K562 (cell line): Measurements from ENCODE around the gene WDR49. TPM values are rescaled to one million over a fixed set of nuclear protein-coding genes. Genes with fewer than 3 reads are reported as not detected.

Experiments
- ATAC-seq: fragments of 200-7000 bp; cut with Tn5 transposase; 3 replicates; pipeline ENCODE4 v1.9.1; 2020; ENCODE audit warnings: moderate library complexity
- BruUV-seq: library from RNA; stranded (reverse); fragments of 400-500 nt; replicated peaks from 2 replicates; lab custom pipeline; 2021; lab: Mats Ljungman, UMichigan
- CTCF ChIA-PET: fragments of 300-600 bp; formaldehyde crosslinking; extraction: SDS; loops from one replicate; lab custom pipeline; 2021; ENCODE audit warnings: low intra/inter-chr PET ratio; lab: Yijun Ruan, JAX
- POLR2A ChIA-PET: fragments of 300-600, 350-650 bp; sonication (Branson Sonifier 250); formaldehyde crosslinking; extraction: SDS; loops from one replicate; lab custom pipeline; 2021; ENCODE audit warnings: antibody characterized with exemption, inconsistent platforms; lab: Yijun Ruan, JAX
- DNase-seq, 4 experiments: peaks; one replicate each; pipeline versions ENCODE4 v3.0.0 to v3.0.0-alpha.2; 2011 to 2018; ENCODE audit warnings: low spot score in 3 of 4, mixed read lengths in 3 of 4; ENCODE audit errors: extremely low read depth in 1 of 4
- FAIRE-seq: peaks from 2 replicates; lab custom pipeline; 2011; peaks lifted over from hg19 to GRCh38; lab: Jason Lieb, UNC
- H2AFZ ChIP-seq: 2 replicates; pipeline ENCODE4 v1.6.0; 2011; ENCODE audit warnings: low read depth, low read length, control low read depth, inconsistent platforms
- H3K27ac ChIP-seq: fragments of 200-600 bp; 3 replicates; pipeline ENCODE4 v1.8.0; 2011; ENCODE audit warnings: low read depth, mild to moderate bottlenecking, control low read depth, inconsistent platforms, low read length, moderate library complexity, mixed read lengths; ENCODE audit errors: extremely low read depth
- H3K27me3 ChIP-seq, 2 experiments: fragments of 300-600 bp in 1 of 2; 2 replicates in 1 of 2; 3 replicates in 1 of 2; pipeline versions ENCODE4 v1.6.0 to v1.8.0; 2011; ENCODE audit warnings: inconsistent platforms in 2 of 2, low read length in 2 of 2, mild to moderate bottlenecking in 1 of 2, mixed read lengths in 1 of 2, moderate library complexity in 1 of 2; ENCODE audit not compliant: control insufficient read depth in 2 of 2, insufficient read depth in 2 of 2
- H3K36me3 ChIP-seq: fragments of 300-600 bp; 3 replicates; pipeline ENCODE4 v1.8.0; 2011; ENCODE audit warnings: mild to moderate bottlenecking, low read length, inconsistent platforms; ENCODE audit not compliant: control insufficient read depth, insufficient read depth
- H3K4me1 ChIP-seq, 2 experiments: fragments of 200-600 bp in 1 of 2; replicated peaks in 1 of 2; 2 replicates in 1 of 2; 3 replicates in 1 of 2; pipeline versions ENCODE4 v1.5.1 to v1.8.0; 2011; ENCODE audit warnings: inconsistent platforms in 2 of 2, low read length in 2 of 2, mild to moderate bottlenecking in 1 of 2, mixed read lengths in 1 of 2, moderate library complexity in 1 of 2; ENCODE audit not compliant: control insufficient read depth in 2 of 2, insufficient read depth in 2 of 2
- H3K4me2 ChIP-seq: 2 replicates; pipeline ENCODE4 v1.6.1; 2011; ENCODE audit warnings: low read length, control low read depth, inconsistent platforms, mixed read lengths; ENCODE audit not compliant: insufficient read depth
- H3K4me3 ChIP-seq: fragments of 200-600 bp; sonication (generic), shearing (Covaris generic); 2 replicates; pipeline ENCODE4 v1.5.1; 2016; ENCODE audit warnings: control low read depth, inconsistent platforms
- H3K79me2 ChIP-seq: fragments of 200-600 bp; 3 replicates; pipeline ENCODE4 v1.8.0; 2011; ENCODE audit warnings: low read length, inconsistent platforms; ENCODE audit not compliant: control insufficient read depth, insufficient read depth
- H3K9ac ChIP-seq, 2 experiments: 2 replicates each; pipeline versions ENCODE4 v1.6.0 to v1.6.1; 2011; ENCODE audit warnings: low read depth in 2 of 2, low read length in 2 of 2, control low read depth in 1 of 2, inconsistent platforms in 1 of 2, mild to moderate bottlenecking in 1 of 2, mixed read lengths in 1 of 2; ENCODE audit not compliant: insufficient read depth in 1 of 2
- H3K9me1 ChIP-seq: one replicate; pipeline ENCODE4 v1.6.0; 2011; ENCODE audit warnings: inconsistent platforms, mild to moderate bottlenecking, low read length, moderate library complexity; ENCODE audit not compliant: control insufficient read depth, insufficient read depth
- H3K9me3 ChIP-seq: replicated peaks from 2 replicates; pipeline ENCODE4 v1.5.1; 2011; ENCODE audit warnings: low read depth, low read length, inconsistent platforms; ENCODE audit not compliant: control insufficient read depth, insufficient read depth
- H4K20me1 ChIP-seq: replicated peaks from 2 replicates; pipeline ENCODE4 v1.6.1; 2011; ENCODE audit warnings: low read length, inconsistent platforms, mixed read lengths; ENCODE audit not compliant: control insufficient read depth, insufficient read depth
- ARID1B ChIP-seq: fragments of 450-650 bp; IDR thresholded peaks from 2 replicates; pipeline ENCODE4 v1.6.1; 2016; ENCODE audit warnings: antibody characterized with exemption, mild to moderate bottlenecking, inconsistent platforms
- ETV5 ChIP-seq: sonication (generic); formaldehyde crosslinking; IDR thresholded peaks from 2 replicates; pipeline ENCODE4 v1.4.0; 2020; ENCODE audit warnings: low read depth, mild to moderate bottlenecking, missing genetic modification reagents
- FIP1L1 ChIP-seq: fragments of 200-400 bp; formaldehyde crosslinking; IDR thresholded peaks from 2 replicates; pipeline ENCODE4 v1.6.1; 2018; ENCODE audit warnings: mild to moderate bottlenecking, low read depth, low read length; ENCODE audit not compliant: poor library complexity, severe bottlenecking
- FOXJ2 ChIP-seq: fragments of 200-800 bp; sonication (Bioruptor generic); IDR thresholded peaks from 2 replicates; pipeline ENCODE4 v1.6.1; 2016; ENCODE audit warnings: missing genetic modification characterization, missing compliant biosample characterization
- PURB ChIP-seq: sonication (generic); formaldehyde crosslinking; IDR thresholded peaks from 2 replicates; pipeline ENCODE4 v1.9.0; 2021; ENCODE audit warnings: low read depth, mild to moderate bottlenecking, missing genetic modification reagents
- RBM14 ChIP-seq: fragments of 200-400 bp; formaldehyde crosslinking; IDR thresholded peaks from 2 replicates; pipeline ENCODE4 v1.6.1; 2018; ENCODE audit warnings: low read depth, mild to moderate bottlenecking, low read length, moderate library complexity, borderline replicate concordance; ENCODE audit not compliant: insufficient read depth
- RBM22 ChIP-seq: fragments of 200-400 bp; formaldehyde crosslinking; IDR thresholded peaks from 2 replicates; pipeline ENCODE4 v1.6.1; 2018; ENCODE audit warnings: low read length, low read depth; ENCODE audit not compliant: poor library complexity, severe bottlenecking
- ZC3H4 ChIP-seq: sonication (generic); formaldehyde crosslinking; IDR thresholded peaks from 2 replicates; pipeline ENCODE4 v1.9.0; 2021; ENCODE audit warnings: missing genetic modification reagents, borderline replicate concordance
- ZC3H8 ChIP-seq: fragments of 450-650 bp; IDR thresholded peaks from 2 replicates; pipeline ENCODE4 v1.6.1; 2017
- ZNF232 ChIP-seq: sonication (generic); formaldehyde crosslinking; IDR thresholded peaks from 2 replicates; pipeline ENCODE4 v1.8.0; 2022; ENCODE audit warnings: mild to moderate bottlenecking, missing genetic modification reagents
- ZNF444 ChIP-seq: fragments of 250-450 bp; sonication (Bioruptor Pico); IDR thresholded peaks from 2 replicates; pipeline ENCODE4 v1.4.0; 2020; ENCODE audit warnings: mild to moderate bottlenecking, moderate library complexity
- ZNF668 ChIP-seq: fragments of 250-450 bp; sonication (Bioruptor Pico); IDR thresholded peaks from 2 replicates; pipeline ENCODE4 v1.8.0; 2022; ENCODE audit warnings: mild to moderate bottlenecking, inconsistent platforms
- WGBS: fragments of 100-300 bp; shearing (Covaris generic); methylation state at CpG from one replicate; pipeline ENCODE4 v1.1.6; 2016; ENCODE audit warnings: low coverage, mixed read lengths; ENCODE audit not compliant: insufficient coverage; ENCODE audit errors: missing lambda C conversion rate; 5-methylcytosine and 5-hydroxymethylcytosine counted together
- in situ Hi-C: fragments of 300-500 bp; cut with MboI; formaldehyde crosslinking; loops from 4 replicates; pipeline ENCODE4 v1.15.0; 2018; ENCODE audit warnings: inconsistent platforms, mixed read lengths
- intact Hi-C: fragments of 100-400 bp; cut with micrococcal nuclease; formaldehyde crosslinking; loops from 2 replicates; pipeline ENCODE4 v1.14.2; 2022
- polyA plus RNA-seq, 8 experiments: library from polyadenylated mRNA; depleted of rRNA in 4 of 8; stranded (reverse) in 5 of 8; unstranded in 3 of 8; fragments of >200 nt; fragmentation: Nextera tagmentation in 2 of 8; fragmentation: Illumina TruSeq in 1 of 8; extraction: Ambion mirVana in 2 of 8; extraction: Trizol in 1 of 8; gene quantifications; 2 replicates each; pipeline versions ENCODE4 v1.2.1 to v1.2.3, GENCODE V29; 2011 to 2014; ENCODE audit warnings: inconsistent platforms in 1 of 8, missing spikeins in 1 of 8
- total RNA-seq, 7 experiments: library from RNA; depleted of rRNA in 6 of 7; stranded (reverse); fragments of >200 nt in 6 of 7; fragmentation: Illumina TruSeq in 2 of 7; extraction: Trizol in 2 of 7; gene quantifications; 2 replicates each; pipeline versions ENCODE4 v1.2.1 to v1.2.3, GENCODE V29; 2011 to 2021; ENCODE audit warnings: low replicate concordance in 1 of 7
- TF ChIP-seq, protein P1 (sequence below): sonication (generic); IDR thresholded peaks from 2 replicates; pipeline ENCODE4 v1.6.1; 2016
- TF ChIP-seq, protein P2 (sequence below): fragments of 250-450 bp; sonication (Bioruptor Pico); IDR thresholded peaks from 2 replicates; pipeline ENCODE4 v1.5.0; 2021
- TF ChIP-seq, protein P3 (sequence below): fragments of 450-650 bp; formaldehyde crosslinking; IDR thresholded peaks from 2 replicates; pipeline ENCODE4 v1.4.0; 2022; ENCODE audit warnings: missing genetic modification characterization
- TF ChIP-seq, protein P4 (sequence below): fragments of 450-650 bp; formaldehyde crosslinking; IDR thresholded peaks from 2 replicates; pipeline ENCODE4 v1.4.0; 2020; ENCODE audit warnings: mild to moderate bottlenecking, mixed read lengths

Gene WDR49
- total and polyA plus RNA-seq, 9 of the 15 experiments (the other 6 are each of a cell fraction or from before 2014, with no cell fraction given): not detected

DNA sequence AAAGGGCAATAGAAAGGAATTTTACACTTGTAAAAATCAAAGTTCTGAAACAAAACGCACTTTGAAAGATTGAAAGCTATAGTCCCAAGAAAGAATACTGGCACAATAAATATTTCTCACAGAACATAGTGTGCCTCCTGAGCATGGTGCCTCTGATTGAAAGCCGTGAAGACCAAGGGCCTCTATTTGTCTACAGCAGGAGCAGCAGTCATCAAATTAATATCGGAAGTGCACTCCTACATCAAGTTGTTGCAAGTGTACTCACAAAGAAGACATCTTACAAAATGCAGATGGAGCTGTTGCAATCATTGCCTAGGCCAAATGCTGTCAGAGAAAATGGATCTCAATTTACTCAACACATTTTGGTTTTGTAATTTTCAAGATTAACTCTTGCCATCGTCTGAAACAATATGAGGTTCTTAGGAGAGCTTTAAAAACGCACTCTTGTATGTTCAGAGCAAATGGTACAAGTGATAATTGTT lies 9.2 kb upstream of the WDR49 start (continued):
- TF ChIP-seq, protein P1, sequence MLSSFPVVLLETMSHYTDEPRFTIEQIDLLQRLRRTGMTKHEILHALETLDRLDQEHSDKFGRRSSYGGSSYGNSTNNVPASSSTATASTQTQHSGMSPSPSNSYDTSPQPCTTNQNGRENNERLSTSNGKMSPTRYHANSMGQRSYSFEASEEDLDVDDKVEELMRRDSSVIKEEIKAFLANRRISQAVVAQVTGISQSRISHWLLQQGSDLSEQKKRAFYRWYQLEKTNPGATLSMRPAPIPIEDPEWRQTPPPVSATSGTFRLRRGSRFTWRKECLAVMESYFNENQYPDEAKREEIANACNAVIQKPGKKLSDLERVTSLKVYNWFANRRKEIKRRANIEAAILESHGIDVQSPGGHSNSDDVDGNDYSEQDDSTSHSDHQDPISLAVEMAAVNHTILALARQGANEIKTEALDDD: no peak
- TF ChIP-seq ZNF444 (no peak), RBM14 (no peak), ZC3H8 (no peak), ZNF668 (CRISPR knock-in tag) (no peak)
- TF ChIP-seq, protein P2, sequence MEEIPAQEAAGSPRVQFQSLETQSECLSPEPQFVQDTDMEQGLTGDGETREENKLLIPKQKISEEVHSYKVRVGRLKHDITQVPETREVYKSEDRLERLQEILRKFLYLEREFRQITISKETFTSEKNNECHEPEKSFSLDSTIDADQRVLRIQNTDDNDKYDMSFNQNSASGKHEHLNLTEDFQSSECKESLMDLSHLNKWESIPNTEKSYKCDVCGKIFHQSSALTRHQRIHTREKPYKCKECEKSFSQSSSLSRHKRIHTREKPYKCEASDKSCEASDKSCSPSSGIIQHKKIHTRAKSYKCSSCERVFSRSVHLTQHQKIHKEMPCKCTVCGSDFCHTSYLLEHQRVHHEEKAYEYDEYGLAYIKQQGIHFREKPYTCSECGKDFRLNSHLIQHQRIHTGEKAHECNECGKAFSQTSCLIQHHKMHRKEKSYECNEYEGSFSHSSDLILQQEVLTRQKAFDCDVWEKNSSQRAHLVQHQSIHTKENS (CRISPR knock-in tag): no peak

DNA sequence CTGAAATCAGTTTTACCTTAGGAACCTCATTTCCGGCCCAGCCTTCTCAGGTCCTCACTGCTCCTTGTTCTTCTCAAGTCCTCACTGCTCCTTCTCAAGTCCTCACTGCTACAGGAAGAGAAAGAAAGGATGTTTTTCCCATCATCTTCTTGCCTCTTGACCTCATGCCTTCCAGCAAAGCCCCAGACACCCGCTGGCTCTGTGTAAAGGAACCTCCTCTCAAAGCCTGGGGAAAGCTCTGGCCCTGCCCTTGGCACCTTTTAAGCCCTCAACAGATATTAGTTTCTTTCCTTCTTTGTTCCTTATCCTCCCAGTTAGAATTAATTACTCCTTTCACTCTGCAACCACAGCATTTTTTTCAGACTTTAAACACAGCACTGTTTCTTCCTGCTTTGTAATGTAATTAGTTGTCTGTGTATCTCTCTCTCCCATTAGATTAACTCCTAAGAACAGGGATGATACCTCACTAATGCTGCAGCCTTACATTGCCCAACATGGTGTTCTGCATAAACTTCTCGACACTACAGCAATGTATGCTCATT lies 4.0 kb upstream of the WDR49 start:
- no peak for ATAC-seq
- intact Hi-C loops (no loop called here), in situ Hi-C loops (no loop called here)
- H3K36me3 ChIP-seq: no peaks in the 10 kb centered on the region
- ChIA-PET CTCF (no interaction called here), POLR2A (no interaction called here)
- FAIRE-seq: no peak
- H3K27ac ChIP-seq: no peak overlapping the region
- H3K4me1 ChIP-seq: no peaks in the 10 kb centered on the region
- H3K9me3 ChIP-seq: no peaks in the 10 kb centered on the region
- H2AFZ ChIP-seq: no peak overlapping the region
- H3K79me2 ChIP-seq: no peaks in the 10 kb centered on the region
- no peak for DNase-seq
- no TSS peak for BruUV-seq
- no peaks in the 10 kb centered on the region for H3K9me1 ChIP-seq
- H4K20me1 ChIP-seq: no peaks in the 10 kb centered on the region
- no peak overlapping the region for H3K4me3 ChIP-seq
- WGBS: 0% methylated on average over 3 of the region's 3 CpGs
- TF ChIP-seq ZNF232 (no peak), PURB (CRISPR knock-in tag) (no peak), FIP1L1 (no peak), RBM22 (no peak), ETV5 (no peak), FOXJ2 (tag) (no peak), ARID1B (no peak), ZC3H4 (no peak)
- TF ChIP-seq, protein P3, sequence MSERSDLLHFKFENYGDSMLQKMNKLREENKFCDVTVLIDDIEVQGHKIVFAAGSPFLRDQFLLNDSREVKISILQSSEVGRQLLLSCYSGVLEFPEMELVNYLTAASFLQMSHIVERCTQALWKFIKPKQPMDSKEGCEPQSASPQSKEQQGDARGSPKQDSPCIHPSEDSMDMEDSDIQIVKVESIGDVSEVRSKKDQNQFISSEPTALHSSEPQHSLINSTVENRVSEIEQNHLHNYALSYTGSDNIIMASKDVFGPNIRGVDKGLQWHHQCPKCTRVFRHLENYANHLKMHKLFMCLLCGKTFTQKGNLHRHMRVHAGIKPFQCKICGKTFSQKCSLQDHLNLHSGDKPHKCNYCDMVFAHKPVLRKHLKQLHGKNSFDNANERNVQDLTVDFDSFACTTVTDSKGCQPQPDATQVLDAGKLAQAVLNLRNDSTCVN (CRISPR knock-in tag): no peak
- TF ChIP-seq, protein P4, sequence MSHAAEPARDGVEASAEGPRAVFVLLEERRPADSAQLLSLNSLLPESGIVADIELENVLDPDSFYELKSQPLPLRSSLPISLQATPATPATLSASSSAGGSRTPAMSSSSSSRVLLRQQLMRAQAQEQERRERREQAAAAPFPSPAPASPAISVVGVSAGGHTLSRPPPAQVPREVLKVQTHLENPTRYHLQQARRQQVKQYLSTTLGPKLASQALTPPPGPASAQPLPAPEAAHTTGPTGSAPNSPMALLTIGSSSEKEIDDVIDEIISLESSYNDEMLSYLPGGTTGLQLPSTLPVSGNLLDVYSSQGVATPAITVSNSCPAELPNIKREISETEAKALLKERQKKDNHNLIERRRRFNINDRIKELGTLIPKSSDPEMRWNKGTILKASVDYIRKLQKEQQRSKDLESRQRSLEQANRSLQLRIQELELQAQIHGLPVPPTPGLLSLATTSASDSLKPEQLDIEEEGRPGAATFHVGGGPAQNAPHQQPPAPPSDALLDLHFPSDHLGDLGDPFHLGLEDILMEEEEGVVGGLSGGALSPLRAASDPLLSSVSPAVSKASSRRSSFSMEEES (CRISPR knock-in tag): no peak
- no peaks in the 10 kb centered on the region for H3K27me3 ChIP-seq
- no peak overlapping the region for H3K4me2 ChIP-seq
- no peak overlapping the region for H3K9ac ChIP-seq
